DND-41 (cell line): Measurements from ENCODE around the gene PLEKHA6.

ENCODE experiments used
- CTCF ChIP-seq: IDR thresholded peaks from 2 replicates; pipeline ENCODE4 v1.5.1; 2012; ENCODE audit warnings: borderline replicate concordance, low read length, moderate library complexity, mild to moderate bottlenecking; ENCODE audit not compliant: poor library complexity, severe bottlenecking; ENCODE audit errors: extremely low read depth
- EZH2 ChIP-seq: IDR thresholded peaks from 3 replicates; pipeline ENCODE4 v1.6.1; 2012; ENCODE audit warnings: borderline replicate concordance, low read depth, mild to moderate bottlenecking, moderate library complexity, low read length, inconsistent platforms; ENCODE audit not compliant: severe bottlenecking

DNA sequence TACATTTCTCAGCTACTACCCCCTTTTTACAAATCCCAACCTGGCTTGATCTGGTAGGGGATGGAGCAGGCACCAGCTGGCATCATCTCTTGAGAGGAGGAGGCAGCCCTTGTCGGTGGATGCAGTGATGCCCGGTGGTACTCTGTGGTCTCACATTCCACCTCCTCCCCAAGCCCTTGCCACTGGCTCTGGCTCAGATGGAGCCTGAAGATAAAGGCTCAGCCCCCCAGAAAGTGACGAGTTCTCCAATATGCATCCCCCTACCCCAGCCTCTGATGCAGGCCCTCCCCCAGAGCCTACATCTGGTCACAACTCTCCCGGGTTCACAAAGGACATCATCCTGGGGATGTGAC lies 142.1 kb downstream of the PLEKHA6 start:
- no peak for TF ChIP-seq CTCF
- TF ChIP-seq EZH2: no peak
